ENCODE results near the gene HMCES.

DNA sequence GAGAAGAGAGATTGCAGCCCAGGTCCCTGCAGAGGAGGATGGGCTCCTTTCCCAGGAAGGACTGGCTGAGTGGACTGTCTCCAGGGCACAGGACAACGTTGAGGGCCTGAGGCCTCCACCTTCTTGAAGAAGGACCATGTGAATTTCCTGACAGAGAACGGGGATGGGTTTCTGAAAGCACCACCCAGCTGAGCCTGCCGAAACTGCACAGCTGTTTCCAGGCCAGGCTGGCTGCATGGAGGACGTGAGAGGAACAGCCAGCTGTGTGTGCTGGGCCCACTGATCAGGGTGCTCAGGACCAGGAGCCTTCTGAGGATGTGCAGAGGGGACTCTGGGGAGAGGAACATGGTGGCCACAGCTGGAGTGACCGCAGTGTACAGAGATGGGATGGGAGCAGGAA lies 39.2 kb downstream of the HMCES start:
- no peak for TF ChIP-seq EP300 (IDR thresholded peaks at IDR 0.05; ENCODE audit: low read depth)
- TF ChIP-seq POLR2A (IDR thresholded peaks at IDR 0.05): no peak
